Vagina (tissue), 2 donors: ENCODE measurements around the gene STARD3. TPM values are rescaled to one million over a fixed set of nuclear protein-coding genes. Genes with fewer than 3 reads are reported as not detected.

Source experiments
- DNase-seq, 2 donors: peaks; one replicate each; pipeline ENCODE4 v3.0.0-alpha.2; 2017; ENCODE audit errors: extremely low spot score in 2 of 2
- H3K27ac ChIP-seq: fragments of 200-600 bp; sonication (generic); one replicate; pipeline ENCODE4 v1.5.1; 2019
- H3K27me3 ChIP-seq: fragments of 200-600 bp; sonication (generic); one replicate; pipeline ENCODE4 v1.5.1; 2019
- H3K36me3 ChIP-seq, 2 donors: fragments of 200-600 bp; sonication (generic); one replicate each; pipeline ENCODE4 v1.5.1; 2017 to 2019
- H3K4me1 ChIP-seq: fragments of 200-600 bp; sonication (generic); one replicate; pipeline ENCODE4 v1.5.1; 2019
- H3K4me3 ChIP-seq, 2 donors: fragments of 200-600 bp; sonication (generic); 1 replicate in 1 of 2; 2 replicates in 1 of 2; pipeline ENCODE4 v1.5.1; 2016 to 2019
- H3K9me3 ChIP-seq: fragments of 200-600 bp; sonication (generic); one replicate; pipeline ENCODE4 v1.5.1; 2019
- CTCF ChIP-seq, 3 experiments: fragments of 450-650 bp in 2 of 3; fragments of 200-600 bp in 1 of 3; sonication (generic) in 1 of 3; IDR thresholded peaks; one replicate each; pipeline ENCODE4 v1.5.1; 2017 to 2019; ENCODE audit warnings: antibody characterized with exemption in 3 of 3, mild to moderate bottlenecking in 2 of 3, moderate library complexity in 2 of 3
- POLR2A ChIP-seq, 2 donors: fragments of 450-650 bp; IDR thresholded peaks; one replicate each; pipeline ENCODE4 v1.6.1; 2017; ENCODE audit warnings: antibody characterized with exemption in 2 of 2, mild to moderate bottlenecking in 2 of 2, moderate library complexity in 2 of 2
- POLR2AphosphoS5 ChIP-seq, 2 donors: sonication (generic); formaldehyde crosslinking; IDR thresholded peaks; one replicate each; pipeline ENCODE4 v1.9.0; 2017; ENCODE audit warnings: antibody characterized with exemption in 2 of 2, mild to moderate bottlenecking in 2 of 2, low read depth in 1 of 2; ENCODE audit not compliant: insufficient read depth in 1 of 2
- intact Hi-C: fragments of 100-400 bp; cut with DNase I; formaldehyde crosslinking; loops from one replicate; pipeline ENCODE4 v1.15.1; 2023
- total RNA-seq: library from RNA; depleted of rRNA; stranded (reverse); fragments of >200 nt; gene quantifications from one replicate; pipeline ENCODE4 v1.2.3, GENCODE V29; 2016

Gene STARD3
- total RNA-seq, 1 donor from 2014 or later, result 148 TPM

GRCh38 chr17:39665642-39666224 is 28.8 kb downstream of the STARD3 start:
- Histone ChIP-seq H3K4me3 (no peak overlapping the region), H3K27ac (peak overlapping the region; percentile 54), H3K27me3 (no peaks in the 10 kb centered on the region), H3K9me3 (no peaks in the 10 kb centered on the region), H3K36me3 (peaks cover 0 to 15% of the 10 kb centered on the region in 2 donors), H3K4me1 (peaks cover 68% of the 10 kb centered on the region)
- DNase-seq, result no peak
- intact Hi-C loops, result loop anchor here (5.0 kb wide), 1 partner anchor 33 kb away; no protein-coding TSS in a partner anchor
- peak in 1 of 2 donors; percentile 13 for TF ChIP-seq POLR2AphosphoS5 (IDR thresholded peaks at IDR 0.05; ENCODE audit: insufficient read depth in 1 of 2, low read depth in 1 of 2)
- TF ChIP-seq CTCF (IDR thresholded peaks at IDR 0.05), result no peak

GRCh38 chr17:39666231-39666600 is 29.3 kb downstream of the STARD3 start:
- H3K36me3 ChIP-seq, result peaks cover 0 to 10% of the 10 kb centered on the region in 2 donors
- TF ChIP-seq POLR2A (IDR thresholded peaks at IDR 0.05) (no peak), CTCF (IDR thresholded peaks at IDR 0.05) (no peak), POLR2AphosphoS5 (IDR thresholded peaks at IDR 0.05; ENCODE audit: insufficient read depth in 1 of 2, low read depth in 1 of 2) (no peak)
- H3K4me1 ChIP-seq, result peaks cover 64% of the 10 kb centered on the region
- peak overlapping the region; percentile 54 for H3K27ac ChIP-seq
- intact Hi-C loops, result loop anchor here (5.0 kb wide), 1 partner anchor 34 kb away; no protein-coding TSS in a partner anchor
- DNase-seq, result no peak
- no peaks in the 10 kb centered on the region for H3K27me3 ChIP-seq
- H3K9me3 ChIP-seq, result no peaks in the 10 kb centered on the region
- no peak overlapping the region for H3K4me3 ChIP-seq

- Histone ChIP-seq H3K27ac (peak overlapping the region; percentile 7), H3K4me3 (peak overlapping the region; percentile 43 to 49), H3K9me3 (no peaks in the 10 kb centered on the region), H3K36me3 (peaks cover 0 to 8% of the 10 kb centered on the region in 2 donors), H3K27me3 (no peaks in the 10 kb centered on the region), H3K4me1 (peaks cover 67% of the 10 kb centered on the region)
- TF ChIP-seq CTCF (IDR thresholded peaks at IDR 0.05) (no peak), POLR2A (IDR thresholded peaks at IDR 0.05) (no peak), POLR2AphosphoS5 (IDR thresholded peaks at IDR 0.05; ENCODE audit: insufficient read depth in 1 of 2, low read depth in 1 of 2) (peak in 1 of 2 donors; percentile 27)
- intact Hi-C loops, result loop anchor here (5.0 kb wide), 1 partner anchor 34 kb away; no protein-coding TSS in a partner anchor
- DNase-seq, result no peak
Measured at GRCh38 chr17:39666601-39667261, 29.8 kb downstream of the STARD3 start.

- peak overlapping the region; percentile 43 to 49 for H3K4me3 ChIP-seq
- intact Hi-C loops, result loop anchor here (5.0 kb wide), 1 partner anchor 35 kb away; no protein-coding TSS in a partner anchor
- no peak for DNase-seq
- no peak for TF ChIP-seq POLR2A (IDR thresholded peaks at IDR 0.05)
- no peak for TF ChIP-seq CTCF (IDR thresholded peaks at IDR 0.05)
- TF ChIP-seq POLR2AphosphoS5 (IDR thresholded peaks at IDR 0.05; ENCODE audit: insufficient read depth in 1 of 2, low read depth in 1 of 2), result no peak
- H3K4me1 ChIP-seq, result peaks cover 67% of the 10 kb centered on the region
- H3K27ac ChIP-seq, result peak overlapping the region; percentile 7
- H3K36me3 ChIP-seq, result peaks cover 0 to 7% of the 10 kb centered on the region in 2 donors
- H3K27me3 ChIP-seq, result no peaks in the 10 kb centered on the region
- no peaks in the 10 kb centered on the region for H3K9me3 ChIP-seq
Measured at GRCh38 chr17:39667262-39667944, 30.5 kb downstream of the STARD3 start.
